Spinal cord (tissue), 10 donors: ENCODE results near the gene INO80C. TPM values are rescaled to one million over a fixed set of nuclear protein-coding genes. Genes with fewer than 3 reads are reported as not detected.
A peak's percentile ranks its signal among the peaks of the same experiment; 100 is the strongest.

ENCODE experiments used
- DNase-seq, 6 donors: peaks; one replicate each; pipeline versions ENCODE4 v3.0.0 to v3.0.0-alpha.2; 2013 to 2015; ENCODE audit warnings: low spot score in 6 of 6, low read depth in 4 of 6
- H3K27ac ChIP-seq: one replicate; pipeline ENCODE4 v1.5.1; 2013; ENCODE audit warnings: low read depth, low read length, control low read depth
- H3K27me3 ChIP-seq: one replicate; pipeline ENCODE4 v1.6.1; 2013; ENCODE audit warnings: low read length; ENCODE audit not compliant: control insufficient read depth, insufficient read depth
- H3K36me3 ChIP-seq: one replicate; pipeline ENCODE4 v1.6.1; 2013; ENCODE audit warnings: low read length; ENCODE audit not compliant: control insufficient read depth, insufficient read depth
- H3K4me1 ChIP-seq: one replicate; pipeline ENCODE4 v1.6.1; 2013; ENCODE audit warnings: low read length; ENCODE audit not compliant: control insufficient read depth, insufficient read depth
- H3K4me3 ChIP-seq: one replicate; pipeline ENCODE4 v1.5.1; 2013; ENCODE audit warnings: low read depth, low read length, control low read depth
- H3K9me3 ChIP-seq: one replicate; pipeline ENCODE4 v1.6.1; 2013; ENCODE audit warnings: low read length; ENCODE audit not compliant: control insufficient read depth, insufficient read depth
- WGBS: methylation state at CpG from one replicate; pipeline ENCODE4 v1.1.5; 2013; ENCODE audit warnings: missing lambda C conversion rate; ENCODE audit not compliant: insufficient coverage; 5-methylcytosine and 5-hydroxymethylcytosine counted together
- polyA plus RNA-seq, 2 donors: library from polyadenylated mRNA; unstranded; fragments of 120-200 nt; gene quantifications; one replicate each; pipeline ENCODE4 v1.2.1, GENCODE V29; 2013; ENCODE audit not compliant: insufficient read length in 2 of 2
- total RNA-seq, 2 donors: library from RNA; depleted of rRNA in 1 of 2; stranded (reverse); fragments of 120-200 nt in 1 of 2; fragments of >200 nt in 1 of 2; gene quantifications; one replicate each; pipeline versions ENCODE4 v1.2.3 to v1.2.4, GENCODE V29; 2013 to 2014
- donor health status: healthy.

Gene INO80C
- total and polyA plus RNA-seq, 4 donors: 8.1 to 22.4 (median 15.5) TPM

DNA sequence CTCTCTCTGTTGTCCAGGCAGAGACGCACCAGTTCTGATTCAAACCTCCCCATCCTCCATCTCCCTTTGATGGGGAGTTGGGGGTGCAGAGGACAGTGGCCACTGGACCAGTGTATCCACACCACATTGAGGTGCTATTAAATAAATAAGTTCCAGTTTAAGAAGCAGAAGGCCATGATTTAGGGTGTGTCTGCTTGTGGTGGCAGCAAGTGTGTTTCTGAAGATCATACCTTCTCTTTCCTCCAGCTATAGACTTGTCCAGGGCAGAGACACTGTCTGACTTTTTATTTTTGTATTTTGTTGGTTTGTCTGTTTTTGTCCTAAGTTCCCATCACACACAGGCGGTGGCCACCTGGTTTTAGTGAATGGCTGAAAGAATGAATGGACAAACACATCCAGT is 16.5 kb upstream of the INO80C start:
- Histone ChIP-seq H3K36me3 (no peaks in the 10 kb centered on the region), H3K9me3 (no peaks in the 10 kb centered on the region), H3K4me3 (no peak overlapping the region), H3K4me1 (peaks cover 8% of the 10 kb centered on the region), H3K27ac (no peak overlapping the region), H3K27me3 (no peaks in the 10 kb centered on the region)
- no peak for DNase-seq
- no CpG with 5 or more reads among the region's 2 CpGs for WGBS

DNA sequence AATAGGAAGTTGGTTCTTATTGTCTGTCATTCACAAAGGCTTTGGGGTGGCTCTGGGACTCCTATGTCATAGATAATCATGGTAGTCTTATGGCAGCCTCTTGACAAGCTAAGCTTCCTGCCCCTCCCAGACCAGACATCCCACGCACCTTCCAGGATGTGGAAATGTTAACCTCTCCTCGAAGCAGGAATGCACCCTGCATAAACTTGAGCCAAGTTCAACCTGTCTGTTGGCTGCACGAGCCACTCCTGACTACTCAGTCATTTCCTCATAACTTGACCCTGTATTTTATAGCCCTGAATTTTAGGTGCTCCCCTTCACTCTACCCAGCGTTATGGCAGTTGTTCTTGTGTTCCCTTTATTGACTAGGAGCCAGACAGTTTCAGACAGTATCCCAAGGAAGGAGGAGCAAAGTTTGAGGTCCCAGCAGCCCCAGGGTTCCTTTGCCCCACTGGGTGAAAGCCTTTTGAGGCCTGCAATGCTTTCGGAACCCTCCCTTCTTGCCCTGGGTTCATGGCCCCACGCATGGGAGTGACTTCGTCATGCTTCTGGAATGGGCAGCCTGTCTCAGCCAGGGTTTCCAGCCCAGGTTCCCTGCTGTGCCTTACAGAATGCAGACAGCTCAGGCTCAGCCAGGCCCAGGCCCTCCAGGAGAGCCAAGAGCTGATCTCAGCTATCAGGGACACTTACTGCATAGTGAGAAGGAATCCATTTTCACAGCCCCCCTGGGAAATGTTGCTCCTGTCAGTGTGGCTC is 15.6 kb upstream of the INO80C start:
- H3K9me3 ChIP-seq: no peaks in the 10 kb centered on the region
- no peak overlapping the region for H3K4me3 ChIP-seq
- no peaks in the 10 kb centered on the region for H3K27me3 ChIP-seq
- peaks cover 8% of the 10 kb centered on the region for H3K4me1 ChIP-seq
- no peak overlapping the region for H3K27ac ChIP-seq
- DNase-seq: peak in 1 of 6 donors; percentile 60
- WGBS: 72% methylated on average over 7 of the region's 7 CpGs
- H3K36me3 ChIP-seq: no peaks in the 10 kb centered on the region

DNA sequence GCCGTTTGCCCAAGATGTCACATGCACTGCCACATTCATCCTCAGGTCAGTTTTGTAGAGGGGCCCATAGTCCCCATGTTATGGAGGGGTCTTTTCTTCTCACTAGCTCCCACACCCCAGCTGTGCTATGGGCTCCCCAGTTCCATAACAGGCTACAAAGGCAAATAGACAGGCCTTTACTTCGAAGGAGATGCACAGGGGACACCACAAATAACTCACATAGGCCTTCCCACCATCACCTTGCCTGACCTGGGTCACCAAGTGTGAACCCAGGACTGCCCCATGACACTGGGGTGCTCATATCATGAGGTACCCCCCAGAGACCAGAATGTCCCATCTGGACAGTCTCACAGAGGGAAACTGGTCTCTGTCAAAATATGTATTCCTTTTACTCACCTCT is 15.0 kb upstream of the INO80C start:
- no peak overlapping the region for H3K4me3 ChIP-seq
- H3K4me1 ChIP-seq: peaks cover 8% of the 10 kb centered on the region
- no peaks in the 10 kb centered on the region for H3K36me3 ChIP-seq
- WGBS: 100% methylated on average over 1 of the region's 2 CpGs
- H3K9me3 ChIP-seq: no peaks in the 10 kb centered on the region
- H3K27me3 ChIP-seq: no peaks in the 10 kb centered on the region
- DNase-seq: no peak
- H3K27ac ChIP-seq: no peak overlapping the region

DNA sequence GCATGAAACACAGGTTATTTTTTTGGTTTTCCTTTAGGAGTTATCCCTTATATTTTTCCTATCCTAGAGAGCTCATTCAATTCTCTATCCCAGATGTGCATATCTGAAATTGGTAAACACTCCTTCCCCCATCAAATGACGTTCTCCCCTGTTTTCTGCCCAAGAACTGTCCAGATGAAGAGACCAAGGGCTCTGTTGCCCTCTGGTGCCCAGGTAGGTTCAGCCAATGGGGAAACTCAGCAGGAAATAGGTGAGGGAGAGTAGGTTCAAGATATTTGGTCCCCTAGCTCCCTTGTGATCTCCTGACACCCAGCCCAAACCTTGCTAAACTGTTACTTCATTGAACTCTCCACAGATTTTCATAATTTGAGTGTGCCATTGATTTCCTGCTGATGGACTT is 14.1 kb upstream of the INO80C start:
- Histone ChIP-seq H3K27me3 (no peaks in the 10 kb centered on the region), H3K4me3 (no peak overlapping the region), H3K36me3 (no peaks in the 10 kb centered on the region), H3K27ac (no peak overlapping the region), H3K4me1 (peaks cover 8% of the 10 kb centered on the region), H3K9me3 (no peaks in the 10 kb centered on the region)
- DNase-seq: no peak
- no CpG with 5 or more reads among the region's 1 CpG for WGBS

DNA sequence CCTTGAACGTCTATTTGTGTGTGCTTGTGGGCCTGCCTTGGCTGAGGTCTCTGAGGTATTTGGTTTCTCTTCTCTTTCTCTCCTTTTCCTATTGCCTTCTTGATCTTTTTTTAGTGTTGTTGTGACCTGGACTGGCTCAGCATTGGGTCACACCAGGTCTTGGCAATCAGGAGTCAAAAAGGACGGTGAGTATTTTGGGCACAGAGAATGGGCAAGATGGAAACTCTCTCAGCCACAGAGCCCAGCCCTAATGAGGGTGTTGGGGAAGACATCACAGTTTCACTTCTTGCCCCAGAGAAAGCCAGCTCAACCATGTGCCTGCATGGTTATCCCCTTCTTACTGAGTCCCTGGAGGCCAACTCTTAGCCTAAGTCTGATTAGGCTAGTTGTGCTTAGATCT is 13.7 kb upstream of the INO80C start:
- no peak overlapping the region for H3K4me3 ChIP-seq
- peaks cover 8% of the 10 kb centered on the region for H3K4me1 ChIP-seq
- DNase-seq: no peak
- no peaks in the 10 kb centered on the region for H3K36me3 ChIP-seq
- no peak overlapping the region for H3K27ac ChIP-seq
- 100% methylated on average over 1 of the region's 2 CpGs for WGBS
- H3K9me3 ChIP-seq: no peaks in the 10 kb centered on the region
- no peaks in the 10 kb centered on the region for H3K27me3 ChIP-seq

DNA sequence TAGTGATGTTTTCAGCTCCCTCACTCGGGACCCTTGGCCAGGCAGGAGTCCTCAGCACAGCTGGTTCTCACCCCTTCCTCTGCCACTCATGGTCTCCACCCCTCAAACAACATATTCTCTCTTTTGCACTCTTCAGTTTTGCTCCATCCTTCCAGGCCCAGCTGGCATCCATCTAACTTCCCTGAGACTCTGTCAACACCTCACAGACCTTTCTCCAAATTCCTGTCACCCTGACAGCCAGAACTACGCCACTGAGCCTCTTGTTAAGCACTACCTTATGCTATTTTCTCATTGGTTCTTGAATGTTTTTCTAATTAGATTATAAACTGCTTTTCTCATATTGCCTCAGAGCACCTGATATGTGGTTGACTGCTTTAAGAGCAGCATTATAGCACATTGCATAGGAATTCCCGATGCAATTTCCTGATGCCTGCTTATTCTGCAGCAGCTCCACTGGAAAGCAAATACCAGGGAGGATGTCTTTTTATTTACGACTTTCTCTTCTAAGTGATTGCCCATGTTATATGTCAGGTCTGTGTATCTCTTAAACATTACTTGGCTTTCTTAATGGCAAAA is 12.4 kb upstream of the INO80C start:
- Histone ChIP-seq H3K4me1 (peaks cover 8% of the 10 kb centered on the region), H3K27me3 (no peaks in the 10 kb centered on the region), H3K9me3 (no peaks in the 10 kb centered on the region), H3K36me3 (no peaks in the 10 kb centered on the region), H3K4me3 (no peak overlapping the region), H3K27ac (no peak overlapping the region)
- peak in 2 of 6 donors; percentile 44 to 52 for DNase-seq
- WGBS: 64% methylated on average over 1 of the region's 4 CpGs

DNA sequence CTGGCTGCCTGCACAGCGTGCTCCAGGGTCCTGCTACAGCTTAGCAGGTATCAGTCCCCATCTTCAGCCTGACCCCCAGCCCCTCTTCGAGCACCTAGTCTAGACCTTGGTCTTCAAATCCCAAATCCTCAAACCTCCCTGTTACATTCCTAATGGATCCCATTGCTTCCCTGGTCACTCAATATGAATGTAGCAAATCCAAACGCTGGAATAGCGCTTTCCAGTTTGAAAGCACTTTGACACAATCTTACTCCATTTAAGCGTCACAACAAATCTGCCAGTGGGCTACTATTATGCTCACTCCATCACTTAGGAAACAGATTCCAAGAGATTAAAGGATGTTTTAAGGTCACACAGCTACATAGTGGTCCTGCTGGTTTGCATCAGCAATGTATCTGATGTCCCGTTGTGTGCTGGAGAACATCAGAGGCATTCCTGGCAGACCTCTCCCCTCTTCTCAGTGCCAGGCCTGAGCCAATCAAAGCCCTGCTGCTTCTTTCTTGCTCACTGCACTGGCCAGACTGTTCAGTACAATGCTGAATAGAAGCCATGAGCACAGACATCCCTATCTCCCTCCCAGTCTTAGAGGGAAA is 11.1 kb upstream of the INO80C start:
- Histone ChIP-seq H3K27ac (no peak overlapping the region), H3K9me3 (no peaks in the 10 kb centered on the region), H3K4me1 (peaks cover 5% of the 10 kb centered on the region), H3K36me3 (no peaks in the 10 kb centered on the region), H3K4me3 (no peak overlapping the region), H3K27me3 (no peaks in the 10 kb centered on the region)
- peak in 2 of 6 donors; percentile 37 to 63 for DNase-seq
- WGBS: 53% methylated on average over 4 of the region's 6 CpGs

DNA sequence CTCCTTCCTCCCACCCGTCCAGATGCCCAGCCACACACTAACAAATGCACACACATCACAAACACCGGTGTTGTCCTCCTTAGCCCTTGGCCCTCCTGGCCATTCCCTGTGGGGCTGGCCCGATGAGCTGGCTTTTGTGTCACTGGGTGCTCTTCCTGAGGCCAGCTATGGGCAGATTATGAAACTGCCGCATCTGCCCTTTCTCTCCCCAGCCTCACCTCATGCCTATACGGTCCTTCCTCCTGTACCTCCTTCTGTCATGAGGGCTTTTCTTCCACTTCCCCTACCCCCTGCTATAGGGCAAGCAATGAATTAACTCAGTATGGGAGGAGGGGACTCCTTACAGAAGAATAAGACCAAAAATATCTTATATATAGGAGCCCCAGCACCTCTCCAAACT is 10.3 kb upstream of the INO80C start:
- 88% methylated on average over 3 of the region's 5 CpGs for WGBS
- H3K36me3 ChIP-seq: no peaks in the 10 kb centered on the region

DNA sequence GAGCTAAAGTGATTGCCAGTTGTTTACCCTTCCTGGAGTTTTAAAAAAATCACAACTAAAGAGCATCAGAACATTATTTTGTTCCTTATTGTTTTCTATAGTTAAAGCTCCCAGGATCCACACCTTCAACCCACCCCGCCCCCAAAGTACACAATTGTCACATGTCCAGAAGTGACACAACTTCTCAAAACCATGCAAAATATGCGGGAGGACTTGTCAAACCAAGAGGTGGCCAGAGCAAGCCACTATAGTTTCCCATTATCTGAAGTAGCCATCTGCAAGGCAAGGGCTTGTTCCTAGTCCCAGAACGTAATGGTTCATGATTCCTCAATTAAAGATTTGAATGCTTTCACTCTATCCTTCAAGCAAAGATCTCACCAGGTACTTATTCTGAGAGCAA is 9.9 kb upstream of the INO80C start:
- 95% methylated on average over 3 of the region's 3 CpGs for WGBS

More for the DNA sequence above, 10.3 kb upstream of the INO80C start:
- DNase-seq: no peak
- Histone ChIP-seq H3K9me3 (no peaks in the 10 kb centered on the region), H3K4me1 (no peaks in the 10 kb centered on the region), H3K27ac (no peak overlapping the region), H3K4me3 (no peak overlapping the region), H3K27me3 (no peaks in the 10 kb centered on the region)

DNA sequence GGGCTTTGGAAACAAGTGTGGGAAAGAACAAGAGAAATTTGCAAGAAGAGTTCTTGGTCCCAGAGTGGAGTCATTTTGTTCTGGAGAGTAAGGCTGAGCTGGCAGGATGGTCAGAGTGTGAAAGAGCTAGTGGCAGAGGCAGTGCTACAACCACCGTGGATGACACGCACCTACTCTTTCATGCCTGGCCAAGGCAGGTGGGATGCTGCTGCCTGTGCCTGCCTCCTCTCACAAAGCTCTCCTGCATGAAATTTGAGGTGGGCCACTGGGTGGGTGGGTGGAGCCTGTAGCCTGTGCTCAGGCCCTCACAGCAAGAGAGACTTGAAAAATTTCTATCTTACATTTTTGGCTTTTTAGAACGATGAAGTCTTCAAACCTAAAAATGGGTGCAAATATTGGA is 9.4 kb upstream of the INO80C start:
- Histone ChIP-seq H3K4me1 (no peaks in the 10 kb centered on the region), H3K27me3 (no peaks in the 10 kb centered on the region), H3K27ac (no peak overlapping the region), H3K36me3 (no peaks in the 10 kb centered on the region), H3K9me3 (no peaks in the 10 kb centered on the region), H3K4me3 (no peak overlapping the region)
- 79% methylated on average over 2 of the region's 3 CpGs for whole genome bisulfite sequencing
- no peak for DNase-seq

More for the DNA sequence above, 9.9 kb upstream of the INO80C start:
- no peak for DNase-seq
- H3K4me1 ChIP-seq: no peaks in the 10 kb centered on the region
- no peak overlapping the region for H3K4me3 ChIP-seq
- H3K9me3 ChIP-seq: no peaks in the 10 kb centered on the region
- H3K27me3 ChIP-seq: no peaks in the 10 kb centered on the region
- H3K27ac ChIP-seq: no peak overlapping the region
- H3K36me3 ChIP-seq: no peaks in the 10 kb centered on the region
